Naive thymus-derived CD4-positive, alpha-beta T cell (primary cell): ENCODE data around the gene SYT14. TPM values are rescaled to one million over a fixed set of nuclear protein-coding genes. Genes with fewer than 3 reads are reported as not detected.
A peak's percentile ranks its signal among the peaks of the same experiment; 100 is the strongest.
"Not testable (repeated sequence)": the region's sequence is repeated elsewhere in the genome, so short reads cannot be mapped to it uniquely, and the experiment has no call there.

Experiments used
- ATAC-seq: fragments of 150-1000 bp; cut with Tn5 transposase; 2 replicates; pipeline ENCODE4 v1.10.0; 2021; ENCODE audit warnings: mild to moderate bottlenecking, moderate library complexity
- CTCF ChIA-PET: fragments of 350-600 bp; sonication (Branson Sonifier 250); formaldehyde crosslinking; loops from one replicate; lab custom pipeline; 2021; ENCODE audit warnings: antibody characterized with exemption; lab: Charles Lee
- POLR2A ChIA-PET: fragments of 350-600 bp; sonication (Branson Sonifier 250); formaldehyde crosslinking; loops from one replicate; lab custom pipeline; 2021; ENCODE audit warnings: antibody characterized with exemption, inconsistent platforms; lab: Charles Lee
- DNase-seq, 9 donors: peaks; one replicate each; pipeline versions ENCODE4 v3.0.0 to v3.0.0-alpha.2; 2020 to 2022; ENCODE audit warnings: mixed read lengths in 1 of 9
- H3K27ac ChIP-seq: one replicate; pipeline ENCODE4 v1.7.0; 2013; ENCODE audit warnings: mild to moderate bottlenecking, low read depth, low read length, moderate library complexity
- H3K27me3 ChIP-seq, 2 donors: one replicate each; pipeline ENCODE4 v1.7.0; 2013; ENCODE audit warnings: low read length in 2 of 2, mild to moderate bottlenecking in 2 of 2, moderate library complexity in 2 of 2; ENCODE audit not compliant: control insufficient read depth in 2 of 2, insufficient read depth in 2 of 2
- H3K36me3 ChIP-seq, 3 experiments: 1 replicate in 2 of 3; 2 replicates in 1 of 3; pipeline ENCODE4 v1.7.0; 2013; ENCODE audit warnings: low read length in 3 of 3, mild to moderate bottlenecking in 3 of 3, moderate library complexity in 1 of 3; ENCODE audit not compliant: insufficient read depth in 3 of 3, control insufficient read depth in 2 of 3
- H3K4me1 ChIP-seq, 2 donors: one replicate each; pipeline ENCODE4 v1.7.0; 2013; ENCODE audit warnings: low read length in 2 of 2, mild to moderate bottlenecking in 2 of 2, moderate library complexity in 1 of 2; ENCODE audit not compliant: control insufficient read depth in 2 of 2, insufficient read depth in 2 of 2
- H3K4me3 ChIP-seq: 2 replicates; pipeline ENCODE4 v1.7.0; 2013; ENCODE audit warnings: mild to moderate bottlenecking, low read length
- H3K9me3 ChIP-seq, 3 experiments: 1 replicate in 2 of 3; 2 replicates in 1 of 3; pipeline ENCODE4 v1.7.0; 2013; ENCODE audit warnings: low read length in 3 of 3; ENCODE audit not compliant: control insufficient read depth in 2 of 3
- H3K27ac Mint-ChIP-seq, 9 donors: one replicate each; pipeline ENCODE4 v1.8.0; 2020 to 2022; ENCODE audit warnings: mixed read lengths in 9 of 9, mild to moderate bottlenecking in 8 of 9, moderate library complexity in 5 of 9, inconsistent platforms in 2 of 9
- H3K27me3 Mint-ChIP-seq, 5 donors: one replicate each; pipeline ENCODE4 v1.8.0; 2021 to 2022; ENCODE audit warnings: mixed read lengths in 5 of 5, mild to moderate bottlenecking in 1 of 5
- H3K36me3 Mint-ChIP-seq, 5 donors: one replicate each; pipeline ENCODE4 v1.8.0; 2020 to 2022; ENCODE audit warnings: mixed read lengths in 5 of 5, mild to moderate bottlenecking in 3 of 5, inconsistent platforms in 1 of 5
- H3K4me1 Mint-ChIP-seq, 7 donors: one replicate each; pipeline ENCODE4 v1.8.0; 2020 to 2022; ENCODE audit warnings: mixed read lengths in 7 of 7, mild to moderate bottlenecking in 3 of 7, inconsistent platforms in 1 of 7
- H3K4me3 Mint-ChIP-seq, 10 donors: one replicate each; pipeline ENCODE4 v1.8.0; 2020 to 2022; ENCODE audit warnings: mild to moderate bottlenecking in 10 of 10, mixed read lengths in 10 of 10, moderate library complexity in 6 of 10, inconsistent platforms in 2 of 10
- H3K9me3 Mint-ChIP-seq, 11 donors: one replicate each; pipeline ENCODE4 v1.8.0; 2020 to 2022; ENCODE audit warnings: mixed read lengths in 11 of 11, mild to moderate bottlenecking in 4 of 11, inconsistent platforms in 1 of 11, moderate library complexity in 1 of 11
- intact Hi-C, 2 donors: fragments of 100-400 bp; cut with micrococcal nuclease; formaldehyde crosslinking; loops; one replicate each; pipeline ENCODE4 v1.15.1; 2023
- polyA plus RNA-seq, 2 donors: library from polyadenylated mRNA; unstranded; fragments of 300-500 nt; fragmentation: Illumina TruSeq; gene quantifications; one replicate each; pipeline ENCODE4 v1.2.3, GENCODE V29; 2021
- total RNA-seq, 6 experiments: library from RNA in 5 of 6; stranded (reverse) in 5 of 6; gene quantifications; 1 replicate in 5 of 6; 2 replicates in 1 of 6; pipeline ENCODE4 v1.2.3 and lab custom pipeline; 2021 to 2026

The SYT14 gene
- total and polyA plus RNA-seq, 7 experiments from 2014 or later, result not detected

DNA sequence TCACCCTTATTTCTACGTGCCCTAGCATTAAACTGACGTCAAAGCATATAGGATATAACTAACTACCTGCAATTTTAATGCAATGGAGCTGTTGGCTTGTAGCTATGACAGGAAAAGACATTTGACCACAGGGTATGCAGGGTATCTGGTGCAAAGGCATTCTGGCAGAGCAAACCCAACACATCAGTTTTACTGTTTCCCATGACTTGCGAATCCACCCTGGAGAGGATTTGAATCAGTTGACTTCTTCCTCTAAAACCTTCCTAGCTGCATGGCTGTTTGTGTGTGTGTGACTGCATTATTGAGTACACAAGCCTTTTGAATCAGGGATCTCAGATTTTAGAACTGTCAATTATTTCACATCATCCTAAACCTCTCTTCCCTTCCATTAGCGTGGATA, 41.7 kb upstream of the SYT14 start:
- ChIA-PET CTCF (interaction anchor here (1.3 kb wide), 1 partner anchor 15 kb away, joined by 3 read pairs; no protein-coding TSS in a partner anchor), POLR2A (no interaction called here)
- Mint-ChIP-seq H3K27me3 (peaks cover 4 to 32% (median 13%) of the 10 kb centered on the region in 5 donors), H3K4me3 (no peak overlapping the region), H3K4me1 (peaks cover 1 to 10% (median 9%) of the 10 kb centered on the region in 7 donors), H3K27ac (peak overlapping the region in 1 of 9 donors; percentile 25), H3K36me3 (no peaks in the 10 kb centered on the region), H3K9me3 (peaks cover 0 to 6% (median 0%) of the 10 kb centered on the region in 11 donors)
- intact Hi-C loops, result no loop called here
- Histone ChIP-seq H3K9me3 (no peaks in the 10 kb centered on the region), H3K4me3 (no peak overlapping the region), H3K27ac (no peak overlapping the region), H3K36me3 (no peaks in the 10 kb centered on the region), H3K4me1 (no peaks in the 10 kb centered on the region), H3K27me3 (no peaks in the 10 kb centered on the region)
- ATAC-seq (no peak), DNase-seq (no peak)

DNA sequence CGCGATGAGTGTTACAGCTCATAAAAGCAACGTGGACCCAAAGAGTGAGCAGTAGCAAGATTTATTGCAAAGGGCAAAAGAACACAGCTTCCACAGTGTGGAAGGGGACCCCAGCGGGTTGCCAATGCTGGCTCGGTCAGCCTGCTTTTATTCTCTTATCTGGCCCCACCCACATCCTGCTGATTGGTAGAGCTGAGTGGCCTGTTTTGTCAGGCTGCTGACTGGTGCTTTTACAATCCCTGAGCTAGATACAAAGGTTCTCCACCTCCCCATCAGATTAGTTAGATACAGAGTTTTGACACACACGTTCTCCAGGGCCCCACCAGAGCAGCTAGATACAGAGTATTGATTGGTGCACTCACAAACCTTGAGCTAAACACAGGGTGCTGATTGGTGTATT, 39.7 kb upstream of the SYT14 start:
- Mint-ChIP-seq H3K4me1 (peaks cover 1 to 10% (median 9%) of the 10 kb centered on the region in 7 donors), H3K27me3 (peaks cover 4 to 32% (median 13%) of the 10 kb centered on the region in 5 donors), H3K9me3 (peaks cover 0 to 11% (median 0%) of the 10 kb centered on the region in 11 donors)
- H3K36me3 Mint-ChIP-seq, ATAC-seq, H3K27ac ChIP-seq, DNase-seq, intact Hi-C loops, H3K4me3 Mint-ChIP-seq, H3K27me3 ChIP-seq, POLR2A ChIA-PET, H3K4me3 ChIP-seq, CTCF ChIA-PET, H3K36me3 ChIP-seq, H3K9me3 ChIP-seq, H3K4me1 ChIP-seq, H3K27ac Mint-ChIP-seq: not testable (repeated sequence)

DNA sequence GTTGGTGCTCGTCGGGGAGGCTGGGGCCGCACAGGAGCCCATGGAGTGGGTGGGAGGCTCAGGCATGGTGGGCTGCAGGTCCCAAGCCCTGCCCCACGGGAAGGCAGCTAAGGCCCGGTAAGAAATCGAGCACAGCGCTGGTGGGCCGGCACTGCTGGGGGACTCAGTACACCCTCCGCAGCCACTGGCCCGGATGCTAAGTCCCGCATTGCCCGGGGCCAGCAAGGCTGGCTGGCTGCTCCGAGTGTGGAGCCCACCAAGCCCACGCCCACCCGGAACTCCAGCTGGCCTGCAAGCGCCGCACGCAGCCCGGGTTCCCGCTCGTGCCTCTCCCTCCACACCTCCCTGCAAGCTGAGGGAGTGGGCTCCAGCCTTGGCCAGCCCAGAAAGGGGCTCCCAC, 39.2 kb upstream of the SYT14 start:
- H3K4me3 Mint-ChIP-seq, H3K9me3 ChIP-seq, POLR2A ChIA-PET, H3K27ac ChIP-seq, H3K36me3 ChIP-seq, H3K27me3 ChIP-seq, ATAC-seq, DNase-seq, H3K4me3 ChIP-seq, CTCF ChIA-PET, H3K4me1 ChIP-seq, H3K36me3 Mint-ChIP-seq, intact Hi-C loops, H3K27ac Mint-ChIP-seq: not testable (repeated sequence)
- peaks cover 0 to 11% (median 0%) of the 10 kb centered on the region in 11 donors for H3K9me3 Mint-ChIP-seq
- H3K27me3 Mint-ChIP-seq, result peaks cover 6 to 30% (median 13%) of the 10 kb centered on the region in 5 donors
- H3K4me1 Mint-ChIP-seq, result peaks cover 1 to 10% (median 9%) of the 10 kb centered on the region in 7 donors

DNA sequence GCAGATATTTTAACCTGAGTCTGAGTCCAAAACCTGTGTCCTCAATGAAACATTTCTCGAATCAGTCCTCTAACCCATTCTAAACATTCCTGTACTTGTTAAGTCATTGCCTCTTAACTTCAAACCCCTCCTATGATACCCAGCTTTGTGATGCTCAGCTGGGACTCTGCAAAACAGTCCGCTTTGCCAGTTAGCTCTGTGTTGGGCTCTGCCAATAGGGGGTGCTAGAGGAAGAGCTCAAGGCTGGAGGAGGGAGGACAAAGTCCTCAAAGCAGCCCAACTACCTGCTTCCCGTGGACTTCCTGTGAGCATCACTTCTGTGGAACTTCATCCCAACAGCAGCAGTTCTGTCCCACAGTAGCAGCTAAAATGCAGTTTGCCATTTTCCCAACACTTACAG, 38.1 kb upstream of the SYT14 start:
- H3K9me3 ChIP-seq, result no peaks in the 10 kb centered on the region
- H3K36me3 Mint-ChIP-seq, result no peaks in the 10 kb centered on the region
- DNase-seq, result no peak
- H3K27ac ChIP-seq, result no peak overlapping the region
- no peak overlapping the region for H3K4me3 Mint-ChIP-seq
- CTCF ChIA-PET, result no interaction called here
- no peak for ATAC-seq
- no peak overlapping the region for H3K4me3 ChIP-seq
- intact Hi-C loops, result no loop called here
- H3K27ac Mint-ChIP-seq, result no peak overlapping the region
- H3K27me3 ChIP-seq, result no peaks in the 10 kb centered on the region
- peaks cover 1 to 10% (median 9%) of the 10 kb centered on the region in 7 donors for H3K4me1 Mint-ChIP-seq
- no peaks in the 10 kb centered on the region for H3K36me3 ChIP-seq
- H3K9me3 Mint-ChIP-seq, result peaks cover 0 to 11% (median 0%) of the 10 kb centered on the region in 11 donors
- H3K27me3 Mint-ChIP-seq, result peaks cover 7 to 20% (median 9%) of the 10 kb centered on the region in 5 donors
- no peaks in the 10 kb centered on the region for H3K4me1 ChIP-seq
- POLR2A ChIA-PET, result no interaction called here

DNA sequence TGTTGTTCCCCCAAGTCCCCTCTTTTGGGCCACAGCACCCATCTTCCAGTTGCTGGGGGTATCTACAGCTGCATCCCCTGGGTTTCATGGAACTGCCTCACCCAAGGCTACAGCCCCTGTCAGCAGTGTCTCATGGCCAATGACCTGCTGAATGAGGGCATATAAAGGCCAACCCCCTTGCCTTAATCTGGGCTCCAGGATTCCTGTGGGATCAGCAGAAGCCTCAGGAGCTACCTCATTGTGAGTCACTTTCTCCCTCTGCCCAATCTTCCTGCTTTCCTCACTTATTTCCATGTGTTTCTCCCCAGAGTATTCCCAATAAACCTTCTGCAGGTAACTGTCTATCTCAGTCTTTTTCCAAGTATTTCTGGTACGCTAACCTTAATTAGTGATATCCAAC, 37.3 kb upstream of the SYT14 start:
- POLR2A ChIA-PET, result no interaction called here
- CTCF ChIA-PET, result no interaction called here
- H3K27me3 Mint-ChIP-seq, result peaks cover 5 to 17% (median 8%) of the 10 kb centered on the region in 5 donors
- H3K4me3 Mint-ChIP-seq, result no peak overlapping the region
- Histone ChIP-seq H3K36me3 (no peaks in the 10 kb centered on the region), H3K4me3 (no peak overlapping the region), H3K4me1 (no peaks in the 10 kb centered on the region), H3K27me3 (no peaks in the 10 kb centered on the region), H3K9me3 (no peaks in the 10 kb centered on the region), H3K27ac (no peak overlapping the region)
- peaks cover 0 to 11% (median 0%) of the 10 kb centered on the region in 11 donors for H3K9me3 Mint-ChIP-seq
- intact Hi-C loops, result no loop called here
- DNase-seq, result no peak
- no peak for ATAC-seq
- H3K36me3 Mint-ChIP-seq, result no peaks in the 10 kb centered on the region
- no peak overlapping the region for H3K27ac Mint-ChIP-seq
- H3K4me1 Mint-ChIP-seq, result peaks cover 1 to 7% (median 5%) of the 10 kb centered on the region in 7 donors

DNA sequence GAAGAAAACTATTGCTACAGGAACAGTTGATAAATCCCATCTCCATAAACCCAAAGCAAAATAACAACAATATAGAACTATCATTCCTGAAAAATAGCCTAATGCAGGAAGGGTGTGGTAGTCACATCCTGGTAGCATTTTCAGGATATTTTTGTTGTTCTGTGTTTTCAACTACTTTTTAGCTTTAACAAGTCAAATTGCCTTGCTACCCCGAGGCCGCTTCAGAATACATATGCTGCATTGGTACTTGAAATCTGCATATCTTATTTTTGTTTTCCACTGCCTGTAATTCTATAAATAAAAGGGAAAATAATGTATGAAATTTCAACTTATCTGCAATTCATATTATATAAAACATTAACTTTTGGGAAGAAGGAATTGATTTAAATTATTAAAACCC, 36.8 kb upstream of the SYT14 start:
- ChIA-PET POLR2A (no interaction called here), CTCF (no interaction called here)
- H3K27me3 ChIP-seq, result no peaks in the 10 kb centered on the region
- H3K36me3 ChIP-seq, result no peaks in the 10 kb centered on the region
- H3K4me1 ChIP-seq, result no peaks in the 10 kb centered on the region
- H3K9me3 ChIP-seq, result no peaks in the 10 kb centered on the region
- no peak overlapping the region for H3K4me3 ChIP-seq
- no peak for DNase-seq
- Mint-ChIP-seq H3K4me1 (peaks cover under 1 to 7% (median under 1%) of the 10 kb centered on the region in 7 donors), H3K27me3 (peaks cover 5 to 13% (median 6%) of the 10 kb centered on the region in 5 donors), H3K27ac (no peak overlapping the region), H3K4me3 (no peak overlapping the region), H3K36me3 (no peaks in the 10 kb centered on the region), H3K9me3 (peaks cover 0 to 11% (median 0%) of the 10 kb centered on the region in 11 donors)
- ATAC-seq, result no peak
- intact Hi-C loops, result no loop called here
- H3K27ac ChIP-seq, result no peak overlapping the region

DNA sequence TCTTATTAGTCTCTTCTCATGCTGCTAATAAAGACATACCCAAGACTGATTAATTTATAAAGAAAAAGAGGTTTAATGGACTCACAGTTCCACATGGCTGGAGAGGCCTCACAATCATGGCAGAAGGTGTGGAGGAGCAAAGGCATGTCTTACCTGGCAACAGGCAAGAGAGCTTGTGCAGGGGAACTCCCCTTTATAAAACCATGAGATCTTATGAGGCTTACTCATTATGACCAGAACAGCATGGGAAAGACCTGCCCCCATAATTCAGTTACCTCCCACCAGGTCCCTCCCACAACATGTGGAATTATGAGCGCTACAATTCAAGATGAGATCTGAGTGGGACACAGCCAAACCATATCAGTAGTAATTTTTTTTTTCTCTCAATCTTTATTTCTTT, 33.2 kb upstream of the SYT14 start:
- intact Hi-C loops, H3K4me3 ChIP-seq, H3K27ac Mint-ChIP-seq, ATAC-seq, H3K36me3 ChIP-seq, H3K4me1 ChIP-seq, H3K27me3 ChIP-seq, POLR2A ChIA-PET, H3K4me1 Mint-ChIP-seq, DNase-seq, CTCF ChIA-PET, H3K9me3 ChIP-seq, H3K36me3 Mint-ChIP-seq, H3K4me3 Mint-ChIP-seq, H3K27ac ChIP-seq: not testable (repeated sequence)
- H3K27me3 Mint-ChIP-seq, result peaks cover 0 to 14% (median 0%) of the 10 kb centered on the region in 5 donors
- peaks cover 0 to 12% (median 2%) of the 10 kb centered on the region in 11 donors for H3K9me3 Mint-ChIP-seq
